Progenitor cell of endocrine pancreas (in vitro differentiated cells): ENCODE measurements around the gene MASP1. TPM values are rescaled to one million over a fixed set of nuclear protein-coding genes. Genes with fewer than 3 reads are reported as not detected.

Experiments used
- DNase-seq: peaks from one replicate; pipeline ENCODE4 v3.0.0; 2021; ENCODE audit warnings: low spot score; ENCODE audit not compliant: unreplicated experiment
- H3K27ac Mint-ChIP-seq: 2 replicates; pipeline ENCODE4 v1.8.0; 2021; ENCODE audit warnings: mild to moderate bottlenecking, moderate library complexity, mixed read lengths
- H3K27me3 Mint-ChIP-seq: 2 replicates; pipeline ENCODE4 v1.8.0; 2021; ENCODE audit warnings: mixed read lengths
- H3K36me3 Mint-ChIP-seq: 2 replicates; pipeline ENCODE4 v1.8.0; 2022; ENCODE audit warnings: mixed read lengths; ENCODE audit not compliant: insufficient read depth
- H3K4me1 Mint-ChIP-seq: 2 replicates; pipeline ENCODE4 v1.8.0; 2021; ENCODE audit warnings: low read depth, mixed read lengths
- H3K4me3 Mint-ChIP-seq: 2 replicates; pipeline ENCODE4 v1.8.0; 2021; ENCODE audit warnings: low read depth, mild to moderate bottlenecking, moderate library complexity, mixed read lengths
- H3K9me3 Mint-ChIP-seq: 2 replicates; pipeline ENCODE4 v1.8.0; 2021; ENCODE audit warnings: low read depth, mixed read lengths
- CTCF ChIP-seq: fragments of 200-600 bp; sonication (generic); IDR thresholded peaks from one replicate; pipeline ENCODE4 v1.5.0; 2021; ENCODE audit warnings: antibody characterized with exemption, mild to moderate bottlenecking; ENCODE audit not compliant: unreplicated experiment
- total RNA-seq: library from RNA; stranded (reverse); gene quantifications from 2 replicates; pipeline ENCODE4 v1.2.1, GENCODE V29; 2021

The MASP1 gene
- total RNA-seq, 1 donor from 2014 or later: 0.60 TPM

GRCh38 chr3:187211532-187212195, 79.9 kb downstream of the MASP1 start:
- H3K9me3 Mint-ChIP-seq: peaks cover 10% of the 10 kb centered on the region

GRCh38 chr3:187210545-187211327, 80.8 kb downstream of the MASP1 start:
- Mint-ChIP-seq H3K4me3 (no peak overlapping the region), H3K27ac (no peak overlapping the region), H3K9me3 (peaks cover 13% of the 10 kb centered on the region), H3K4me1 (peaks cover 14% of the 10 kb centered on the region), H3K27me3 (peaks cover 42% of the 10 kb centered on the region), H3K36me3 (peaks cover 1% of the 10 kb centered on the region)
- no peak for TF ChIP-seq CTCF
- no peak for DNase-seq

More at GRCh38 chr3:187211532-187212195, 79.9 kb downstream of the MASP1 start:
- H3K27me3 Mint-ChIP-seq: peaks cover 48% of the 10 kb centered on the region
- H3K27ac Mint-ChIP-seq: no peak overlapping the region
- H3K4me3 Mint-ChIP-seq: no peak overlapping the region
- peaks cover 14% of the 10 kb centered on the region for H3K4me1 Mint-ChIP-seq
- peaks cover 1% of the 10 kb centered on the region for H3K36me3 Mint-ChIP-seq
- TF ChIP-seq CTCF: no peak
- DNase-seq: no peak

GRCh38 chr3:187210091-187210490, 81.4 kb downstream of the MASP1 start:
- no peak for DNase-seq
- no peak for TF ChIP-seq CTCF
- H3K27me3 Mint-ChIP-seq: peaks cover 43% of the 10 kb centered on the region
- H3K4me1 Mint-ChIP-seq: peaks cover 14% of the 10 kb centered on the region
- no peak overlapping the region for H3K4me3 Mint-ChIP-seq
- peaks cover 13% of the 10 kb centered on the region for H3K9me3 Mint-ChIP-seq
- H3K27ac Mint-ChIP-seq: no peak overlapping the region
- peaks cover 1% of the 10 kb centered on the region for H3K36me3 Mint-ChIP-seq

GRCh38 chr3:187209491-187209890, 82.0 kb downstream of the MASP1 start:
- Mint-ChIP-seq H3K27me3 (peaks cover 43% of the 10 kb centered on the region), H3K9me3 (peaks cover 13% of the 10 kb centered on the region)
- TF ChIP-seq CTCF: no peak

GRCh38 chr3:187208159-187208558, 83.4 kb downstream of the MASP1 start:
- peaks cover 1% of the 10 kb centered on the region for H3K36me3 Mint-ChIP-seq
- DNase-seq: no peak
- peaks cover 33% of the 10 kb centered on the region for H3K27me3 Mint-ChIP-seq
- H3K27ac Mint-ChIP-seq: no peak overlapping the region
- peaks cover 13% of the 10 kb centered on the region for H3K9me3 Mint-ChIP-seq
- H3K4me3 Mint-ChIP-seq: no peak overlapping the region
- H3K4me1 Mint-ChIP-seq: peaks cover 14% of the 10 kb centered on the region
- no peak for TF ChIP-seq CTCF

More at GRCh38 chr3:187209491-187209890, 82.0 kb downstream of the MASP1 start:
- Mint-ChIP-seq H3K27ac (no peak overlapping the region), H3K4me1 (peaks cover 14% of the 10 kb centered on the region), H3K36me3 (peaks cover 1% of the 10 kb centered on the region), H3K4me3 (no peak overlapping the region)
- DNase-seq: no peak
